CD4-positive, alpha-beta T cell treated with Interferon alpha-2 for 1 hour (primary cell): Measurements from ENCODE around the gene ADPRHL1.
"Not testable (repeated sequence)": the region's sequence is repeated elsewhere in the genome, so short reads cannot be mapped to it uniquely, and the experiment has no call there.

Experiments
- DNase-seq, 2 donors: peaks; one replicate each; pipeline ENCODE4 v3.0.0-alpha.2; 2020 to 2022

The ADPRHL1 gene

DNA sequence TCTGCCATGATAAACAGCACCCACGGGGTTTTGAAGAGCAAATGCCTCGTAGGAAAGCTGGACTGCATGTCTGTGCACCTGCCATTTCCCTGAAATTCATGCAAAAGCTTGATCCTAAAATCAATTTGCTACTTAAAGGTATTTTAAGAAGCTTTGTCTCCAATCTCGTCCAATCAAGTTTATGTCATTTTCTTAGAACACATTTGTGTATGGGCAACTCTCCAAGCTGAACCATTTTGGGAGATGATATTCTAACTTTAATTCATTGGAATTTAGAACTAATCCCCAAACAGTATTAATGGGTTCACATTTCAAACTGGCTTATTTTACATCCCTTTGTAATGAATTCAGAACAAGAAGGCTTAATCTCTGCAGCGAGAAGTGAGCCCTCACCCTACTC lies 822 bp downstream of the ADPRHL1 start:
- no peak for DNase-seq

DNA sequence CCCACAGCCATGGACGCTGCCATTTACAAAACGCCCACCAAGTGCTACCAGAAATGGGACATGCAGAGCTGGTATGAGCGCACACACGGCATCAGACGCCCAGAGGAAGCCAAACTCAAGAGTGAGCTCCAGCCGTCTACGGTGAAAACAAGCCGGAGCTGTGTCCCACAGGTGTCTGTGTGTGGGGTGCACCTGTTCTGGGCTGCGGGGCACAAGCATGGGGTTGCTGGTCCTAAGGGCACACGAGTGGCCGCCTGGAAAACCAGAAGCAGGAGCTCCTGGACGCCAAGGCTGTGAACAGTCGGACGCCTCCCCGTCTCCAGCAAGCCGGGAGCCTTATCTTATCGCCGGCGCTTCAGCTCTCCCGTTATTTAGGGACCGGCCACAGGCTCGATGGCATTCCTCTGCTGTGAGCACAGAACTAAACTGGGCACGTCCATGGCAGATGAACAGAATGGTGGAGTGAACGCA lies 1.3 kb downstream of the ADPRHL1 start:
- no peak for DNase-seq

DNA sequence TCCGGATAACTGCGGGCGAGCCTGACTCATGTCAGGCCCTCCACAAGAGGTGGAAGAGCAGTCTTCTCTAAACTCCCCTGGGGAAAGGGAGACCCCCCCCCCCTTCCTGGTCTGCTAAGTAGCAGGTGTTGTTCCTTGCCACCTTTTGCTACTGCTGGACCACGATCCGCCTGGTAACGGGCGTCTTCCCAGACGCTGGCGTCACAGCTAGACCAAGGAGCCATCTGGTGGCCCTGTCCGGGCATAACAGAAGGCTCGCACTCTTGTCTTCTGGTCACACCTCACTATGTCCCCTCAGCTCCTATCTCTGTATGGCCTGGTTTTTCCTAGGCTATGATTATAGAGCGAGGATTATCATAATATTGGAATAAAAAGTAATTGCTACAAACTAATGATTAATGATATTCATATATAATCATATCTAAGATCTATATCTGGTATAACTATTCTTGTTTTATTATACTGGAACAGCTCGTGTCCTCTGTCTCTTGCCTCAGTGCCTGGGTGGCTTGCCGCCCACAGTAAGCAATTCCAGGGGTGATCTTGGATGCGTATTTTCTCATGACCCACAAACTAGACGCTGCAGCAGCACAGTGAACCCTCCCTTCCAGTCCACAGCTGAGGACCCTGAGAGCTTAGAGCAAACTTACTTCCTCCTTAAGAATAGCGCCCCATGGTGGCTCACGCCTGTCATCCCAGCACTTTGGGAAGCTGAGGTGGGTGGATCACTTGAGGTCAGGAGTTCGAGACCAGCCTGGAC lies 2.2 kb downstream of the ADPRHL1 start:
- not testable (repeated sequence) for DNase-seq

- DNase-seq, result not testable (repeated sequence)
These were observed 2.9 kb downstream of the ADPRHL1 start for GRCh38 chr13:113450348-113450744.

DNA sequence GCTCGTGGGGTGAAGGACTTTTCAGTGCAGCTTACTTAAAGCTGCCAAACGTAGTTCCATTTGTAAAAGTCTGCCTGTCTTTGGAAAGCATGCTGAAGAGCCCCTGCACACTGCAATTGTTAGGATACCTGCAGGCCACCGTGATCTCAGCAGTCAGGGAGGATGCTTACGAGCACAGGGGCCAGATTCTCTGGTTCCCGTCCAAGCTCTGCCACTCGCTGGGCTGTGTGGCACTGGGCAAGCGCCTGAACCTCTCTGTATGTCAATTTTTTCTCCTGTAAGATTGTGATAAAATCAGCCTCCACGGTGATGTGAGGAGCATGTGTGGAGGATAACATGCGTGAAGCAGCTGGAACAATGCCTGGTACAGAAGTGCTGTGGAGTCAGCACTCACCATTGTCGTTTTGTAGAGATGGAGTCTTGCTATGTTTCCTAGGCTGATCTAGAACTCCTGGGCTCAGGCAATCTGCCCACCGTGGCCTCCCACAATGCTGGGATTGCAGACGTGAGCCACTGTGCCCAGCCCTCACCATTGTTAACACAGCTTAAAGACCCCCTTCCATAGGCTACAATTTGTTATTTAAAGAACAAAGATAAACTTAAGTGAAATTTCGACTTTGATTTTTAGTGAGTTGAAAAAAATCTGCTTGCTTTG lies 3.5 kb downstream of the ADPRHL1 start:
- no peak for DNase-seq

GRCh38 chr13:113448885-113449692 lies 4.2 kb downstream of the ADPRHL1 start:
- DNase-seq, result peak; percentile 63

- no peak for DNase-seq
These were observed 4.8 kb downstream of the ADPRHL1 start for GRCh38 chr13:113448545-113448884.

DNA sequence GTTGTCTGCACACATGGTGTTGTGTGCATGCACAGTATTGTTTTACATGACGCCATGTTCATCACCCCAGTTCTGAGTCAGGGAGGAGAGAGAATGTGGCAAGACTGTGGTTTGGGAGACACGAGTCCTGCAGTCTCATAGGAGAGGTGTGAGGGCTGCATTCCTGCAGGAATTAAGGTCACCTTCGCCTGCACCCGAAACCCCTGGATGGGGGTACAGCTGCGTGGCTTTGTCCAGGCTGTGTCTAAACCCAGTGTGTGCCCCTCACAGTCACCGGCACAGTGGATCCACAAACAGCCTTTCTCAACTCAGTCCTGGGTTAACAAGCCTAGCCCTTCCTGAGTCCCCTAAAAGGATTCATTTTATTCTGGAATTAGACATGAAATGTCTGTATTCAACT lies 5.7 kb downstream of the ADPRHL1 start:
- DNase-seq, result no peak

DNA sequence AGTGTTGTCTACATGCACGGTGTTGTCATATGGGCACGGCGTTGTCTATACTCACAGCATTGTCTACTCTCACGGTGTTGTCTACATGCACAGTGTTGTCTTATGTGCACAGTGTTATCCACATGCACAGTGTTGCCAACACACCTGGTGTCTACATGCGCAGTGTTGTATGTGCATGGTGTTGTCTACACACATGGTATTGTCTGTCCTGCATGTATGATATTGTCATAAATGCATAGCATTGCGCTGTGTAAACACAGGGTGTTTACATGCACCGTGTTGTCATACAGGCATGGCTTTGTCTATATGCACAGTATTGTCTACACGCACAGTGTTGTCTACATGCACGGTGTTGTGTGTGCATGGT lies 6.8 kb downstream of the ADPRHL1 start:
- DNase-seq, result no peak

- peak in 1 of 2 donors; percentile 23 for DNase-seq
These were observed 7.3 kb downstream of the ADPRHL1 start for GRCh38 chr13:113445791-113446487.

GRCh38 chr13:113443991-113444390 lies 9.3 kb downstream of the ADPRHL1 start:
- no peak for DNase-seq

DNA sequence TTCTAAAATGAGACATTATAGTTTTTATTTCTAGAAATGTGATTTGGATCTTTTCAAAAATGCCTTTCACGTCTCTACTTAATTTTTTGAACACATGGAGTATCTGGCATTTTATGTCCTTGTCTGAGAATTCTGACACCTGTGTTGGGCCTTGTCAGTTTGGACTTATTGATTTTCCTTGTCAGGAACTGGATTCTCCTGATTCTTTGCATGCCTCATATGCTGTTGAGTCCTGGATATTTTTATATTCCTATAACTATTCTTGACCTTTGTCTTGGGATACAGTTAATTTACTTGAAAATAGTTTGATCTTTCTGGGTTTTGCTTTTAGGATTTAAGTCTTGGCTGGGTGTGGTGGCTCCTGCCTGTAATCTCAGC lies 10.3 kb downstream of the ADPRHL1 start:
- DNase-seq, result no peak

DNA sequence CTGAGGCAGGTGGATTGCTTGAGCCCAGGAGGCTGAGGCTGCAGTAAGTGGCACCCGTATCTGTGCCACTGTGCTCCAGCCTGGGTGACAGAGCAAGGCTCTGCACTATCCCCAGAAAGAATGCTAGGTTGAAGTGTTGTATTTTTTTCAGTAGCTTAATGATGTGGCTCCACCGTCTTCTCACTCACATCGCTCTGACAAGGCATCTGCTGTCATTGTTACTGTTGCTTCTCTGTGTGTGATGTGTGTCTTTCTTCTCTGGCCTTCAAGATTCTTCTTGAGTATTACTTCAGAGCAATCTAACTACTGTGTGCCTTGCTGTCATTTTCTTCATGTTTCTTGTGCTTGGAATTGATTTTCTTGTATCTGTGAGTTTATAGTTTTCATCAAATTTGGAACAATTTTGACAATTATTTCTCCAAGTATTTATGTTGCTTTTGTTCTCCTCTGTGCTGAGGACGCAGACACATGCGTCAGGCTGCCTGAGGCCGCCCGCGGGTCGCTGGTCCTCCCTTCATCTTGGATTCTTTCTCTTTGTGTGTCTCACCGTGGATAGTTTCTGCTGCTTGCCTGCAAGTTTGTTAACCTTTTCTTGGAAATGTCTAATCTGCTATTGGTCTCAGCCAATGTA lies 10.8 kb downstream of the ADPRHL1 start:
- DNase-seq, result no peak

DNA sequence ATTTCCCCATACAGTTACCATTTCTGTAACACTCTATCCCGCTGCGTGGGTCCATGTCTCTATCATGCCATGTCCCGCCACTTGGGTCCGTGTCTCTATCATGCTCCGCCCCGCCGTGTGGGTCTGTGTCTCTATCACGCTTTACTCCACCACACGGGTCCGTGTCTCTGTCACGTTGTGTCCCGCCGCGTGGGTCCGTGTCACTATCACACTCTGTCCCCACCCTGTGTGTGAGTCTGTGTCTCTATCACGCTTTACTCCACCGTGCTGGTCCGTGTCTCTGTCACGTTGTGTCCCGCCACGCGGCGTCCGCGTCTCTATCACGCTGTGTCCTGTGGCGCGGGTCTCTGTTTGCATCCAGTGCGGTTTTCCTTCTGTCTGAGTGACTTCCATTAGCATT lies 11.6 kb downstream of the ADPRHL1 start:
- no peak for DNase-seq

DNA sequence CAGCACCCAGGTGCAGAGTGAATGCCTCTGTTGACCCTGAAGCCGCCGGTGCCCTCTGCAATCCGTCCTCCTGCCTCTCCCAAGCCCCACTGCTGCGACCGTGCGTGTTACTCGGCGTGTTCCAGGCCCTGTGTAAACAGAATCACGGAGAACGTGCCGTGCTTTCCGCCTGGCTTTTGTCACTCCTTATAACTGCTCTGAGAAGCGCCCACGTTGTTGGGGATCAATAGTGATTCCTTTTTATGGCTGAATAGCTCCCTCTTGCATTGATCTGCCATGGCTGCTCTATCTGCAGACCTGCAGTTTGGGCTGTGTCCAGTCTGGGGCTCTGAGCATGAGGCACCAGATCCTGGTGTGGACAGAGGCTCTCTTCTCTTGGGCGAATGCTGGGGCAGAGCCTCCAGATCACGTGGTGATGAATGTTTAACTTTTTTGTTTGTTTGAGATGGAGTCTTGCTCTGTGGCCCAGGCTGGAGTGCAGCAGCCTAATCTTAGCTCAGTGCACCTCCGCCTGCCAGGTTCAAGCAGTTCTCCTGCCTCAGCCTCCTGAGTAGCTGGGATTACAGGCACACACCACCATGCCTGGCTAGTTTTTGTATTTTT lies 15.8 kb downstream of the ADPRHL1 start:
- no peak for DNase-seq

DNA sequence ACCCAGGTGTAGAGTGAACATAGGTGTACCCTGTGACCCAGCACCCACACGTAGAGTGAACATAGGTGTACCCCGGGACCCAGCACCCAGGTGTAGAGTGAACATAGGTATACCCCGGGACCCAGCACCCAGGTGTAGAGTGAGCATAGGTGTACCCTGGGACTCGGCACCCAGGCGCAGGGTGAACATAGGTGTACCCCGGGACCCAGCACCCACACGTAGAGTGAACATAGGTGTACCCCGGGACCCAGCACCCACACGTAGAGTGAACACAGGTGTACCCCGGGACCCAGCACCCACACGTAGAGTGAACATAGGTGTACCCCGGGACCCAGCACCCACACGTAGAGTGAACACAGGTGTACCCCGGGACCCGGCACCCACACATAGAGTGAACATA lies 16.4 kb downstream of the ADPRHL1 start:
- DNase-seq, result not testable (repeated sequence)

GRCh38 chr13:113435907-113436306 lies 17.4 kb downstream of the ADPRHL1 start:
- not testable (repeated sequence) for DNase-seq

GRCh38 chr13:113433391-113433916 lies 19.8 kb downstream of the ADPRHL1 start:
- DNase-seq, result no peak

DNA sequence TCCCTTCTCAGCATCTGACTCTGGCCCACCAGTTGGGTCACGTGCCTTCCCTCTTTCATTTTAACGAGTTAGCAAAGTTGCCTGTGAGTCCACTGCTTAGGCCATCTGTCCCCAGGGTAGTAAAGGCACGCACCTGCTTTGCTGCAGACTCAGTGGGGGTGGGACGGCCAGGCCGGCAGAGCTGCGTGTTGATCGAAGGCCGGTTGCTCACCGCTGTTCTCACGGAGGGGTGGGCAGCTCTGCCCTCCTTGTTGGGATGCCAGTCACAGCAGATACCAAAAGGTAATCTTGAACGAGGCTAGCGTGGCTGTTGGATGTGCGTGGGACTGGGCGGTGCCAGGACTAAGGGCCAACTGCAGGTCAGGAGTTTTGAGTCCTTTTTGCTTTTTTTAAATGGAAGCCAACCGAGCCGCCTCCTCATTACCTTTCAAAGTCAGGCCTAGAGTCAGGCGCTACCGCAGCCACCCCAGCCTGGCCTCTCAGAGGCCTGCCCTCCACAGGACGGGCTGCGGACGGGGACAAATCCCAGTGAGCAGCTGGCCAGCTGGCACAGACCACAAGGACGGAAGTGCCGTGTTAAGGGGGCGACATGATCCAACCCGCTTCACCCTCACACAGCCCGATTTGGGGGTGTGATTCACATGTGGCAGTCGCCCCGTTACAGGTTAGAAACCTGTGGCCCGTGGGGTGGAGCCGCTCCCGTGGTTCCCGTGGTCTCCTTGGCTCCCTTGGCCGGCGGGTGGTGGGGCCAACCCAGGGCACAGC lies 20.6 kb downstream of the ADPRHL1 start:
- DNase-seq, result no peak

DNA sequence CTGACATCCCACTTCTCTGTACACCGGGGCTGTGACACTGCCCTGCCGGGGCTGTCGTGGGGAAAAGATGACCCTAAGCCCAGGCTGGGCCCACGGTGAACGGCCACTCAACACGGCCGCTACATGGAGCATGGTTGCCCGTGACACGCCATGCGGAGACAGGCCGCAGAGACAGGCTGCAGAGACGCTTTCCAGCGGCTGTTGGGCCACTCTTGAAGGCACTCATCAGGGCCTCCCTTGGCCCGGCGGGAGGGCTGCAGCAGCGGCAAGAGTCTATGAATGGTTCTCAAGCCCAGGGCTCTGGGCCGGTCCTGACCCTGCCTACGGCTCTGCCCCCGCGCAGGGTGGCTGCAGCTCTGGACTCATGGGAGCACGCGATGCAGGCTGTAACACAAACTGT lies 22.1 kb downstream of the ADPRHL1 start:
- no peak for DNase-seq
